SK-N-MC (cell line): ENCODE results near the gene GABRP.

Experiments
- EZH2 ChIP-seq: fragments of 200-600 bp; sonication (generic); IDR thresholded peaks from one replicate; pipeline ENCODE4 v1.6.1; 2017; ENCODE audit warnings: antibody characterized with exemption
- FOXP2 ChIP-seq: optimal IDR thresholded peaks from 2 replicates; pipeline ENCODE3; 2011; ENCODE audit warnings: mild to moderate bottlenecking, moderate library complexity; ENCODE audit not compliant: insufficient read depth; ENCODE audit errors: extremely low read length, control extremely low read depth
- POLR2AphosphoS5 ChIP-seq: IDR thresholded peaks from 2 replicates; pipeline ENCODE4 v1.6.1; 2012; ENCODE audit warnings: mild to moderate bottlenecking, low read depth, low read length, borderline replicate concordance

- TF ChIP-seq EZH2 (no peak), POLR2AphosphoS5 (no peak), FOXP2 (no peak)
Measured at GRCh38 chr5:170771496-170771895, 12.0 kb upstream of the GABRP start.
